H1 (cell line): Measurements from ENCODE around the gene STAG1. TPM values are rescaled to one million over a fixed set of nuclear protein-coding genes. Genes with fewer than 3 reads are reported as not detected.

Experiments
- CTCF ChIA-PET: fragments of 300-600 bp; sonication (Branson Sonifier 250); formaldehyde crosslinking; loops from one replicate; lab custom pipeline; 2021; ENCODE audit not compliant: partially characterized antibody; lab: Charles Lee
- POLR2A ChIA-PET: fragments of 300-600 bp; sonication (Branson Sonifier 250); formaldehyde crosslinking; loops from one replicate; lab custom pipeline; 2021; ENCODE audit warnings: inconsistent platforms; ENCODE audit not compliant: partially characterized antibody; lab: Charles Lee
- DNase-seq, 2 experiments: peaks; one replicate each; pipeline versions ENCODE4 v3.0.0 to v3.0.0-alpha.2; 2010 to 2022; ENCODE audit warnings: low spot score in 2 of 2, low read depth in 1 of 2, mixed read lengths in 1 of 2
- FAIRE-seq: peaks from 2 replicates; lab custom pipeline; 2011; peaks lifted over from hg19 to GRCh38; lab: Jason Lieb, UNC
- H2AFZ ChIP-seq: 2 replicates; pipeline ENCODE4 v1.8.1; 2012; ENCODE audit warnings: low read length, inconsistent platforms
- H2AK5ac ChIP-seq: 2 replicates; pipeline ENCODE4 v1.6.1; 2013; ENCODE audit warnings: low read depth, low read length
- H2BK120ac ChIP-seq: replicated peaks from 2 replicates; pipeline ENCODE3; 2013; ENCODE audit warnings: low read depth, low read length, inconsistent platforms
- H2BK12ac ChIP-seq: 2 replicates; pipeline ENCODE4 v1.6.1; 2013; ENCODE audit warnings: low read depth, low read length
- H2BK15ac ChIP-seq: 2 replicates; pipeline ENCODE4 v1.6.1; 2013; ENCODE audit warnings: low read length
- H2BK20ac ChIP-seq: 2 replicates; pipeline ENCODE4 v1.6.1; 2013; ENCODE audit warnings: low read length
- H2BK5ac ChIP-seq: 2 replicates; pipeline ENCODE4 v1.6.1; 2013; ENCODE audit warnings: low read depth, low read length
- H3K14ac ChIP-seq: 2 replicates; pipeline ENCODE4 v1.6.1; 2013; ENCODE audit warnings: inconsistent platforms; ENCODE audit not compliant: insufficient read length
- H3K18ac ChIP-seq: 2 replicates; pipeline ENCODE4 v1.6.1; 2013; ENCODE audit warnings: low read length; ENCODE audit errors: extremely low read depth
- H3K23ac ChIP-seq: 2 replicates; pipeline ENCODE4 v1.6.1; 2013; ENCODE audit warnings: inconsistent platforms; ENCODE audit not compliant: insufficient read length
- H3K23me2 ChIP-seq: 2 replicates; pipeline ENCODE4 v1.6.1; 2013; ENCODE audit warnings: low read depth, low read length
- H3K27ac ChIP-seq: 2 replicates; pipeline ENCODE4 v1.6.1; 2011; ENCODE audit warnings: low read depth, low read length, inconsistent platforms
- H3K27me3 ChIP-seq, 4 experiments: replicated peaks in 1 of 4; 1 replicate in 1 of 4; 2 replicates in 3 of 4; pipeline versions ENCODE4 v1.6.1 to v1.8.1; 2011 to 2013; ENCODE audit warnings: low read length in 3 of 4, mild to moderate bottlenecking in 3 of 4, inconsistent platforms in 2 of 4, mixed read lengths in 2 of 4, moderate library complexity in 1 of 4; ENCODE audit not compliant: control insufficient read depth in 3 of 4, insufficient read depth in 3 of 4; ENCODE audit errors: extremely low read depth in 1 of 4
- H3K36me3 ChIP-seq, 4 experiments: 2 replicates each; pipeline versions ENCODE4 v1.6.1 to v1.8.1; 2011 to 2013; ENCODE audit warnings: mild to moderate bottlenecking in 4 of 4, low read length in 3 of 4, moderate library complexity in 2 of 4, control low read depth in 1 of 4, inconsistent platforms in 1 of 4; ENCODE audit not compliant: insufficient read depth in 4 of 4, control insufficient read depth in 2 of 4
- H3K4ac ChIP-seq: replicated peaks from 2 replicates; pipeline ENCODE3; 2013; ENCODE audit warnings: low read length, low read depth, mixed read lengths, inconsistent platforms; ENCODE audit not compliant: insufficient read length
- H3K4me1 ChIP-seq, 4 experiments: replicated peaks in 1 of 4; 1 replicate in 1 of 4; 2 replicates in 3 of 4; pipeline versions ENCODE4 v1.6.1 to v1.8.1; 2011 to 2013; ENCODE audit warnings: low read length in 3 of 4, inconsistent platforms in 2 of 4, mixed read lengths in 1 of 4; ENCODE audit not compliant: insufficient read depth in 4 of 4, control insufficient read depth in 3 of 4
- H3K4me2 ChIP-seq, 2 experiments: 2 replicates each; pipeline versions ENCODE4 v1.6.1 to v1.8.1; 2011 to 2013; ENCODE audit warnings: low read depth in 2 of 2, low read length in 2 of 2, control low read depth in 1 of 2, inconsistent platforms in 1 of 2, mild to moderate bottlenecking in 1 of 2; ENCODE audit not compliant: insufficient read depth in 1 of 2
- H3K4me3 ChIP-seq, 4 experiments: fragments of 200-600, 300-600 bp in 1 of 4; sonication (generic), shearing (Covaris generic), sonication (Bioruptor Twin) in 1 of 4; 2 replicates each; pipeline versions ENCODE4 v1.5.1 to v1.8.1; 2011 to 2016; ENCODE audit warnings: low read length in 4 of 4, low read depth in 3 of 4, control low read depth in 2 of 4, inconsistent platforms in 2 of 4, mild to moderate bottlenecking in 2 of 4, mixed read lengths in 1 of 4, moderate library complexity in 1 of 4; ENCODE audit not compliant: insufficient read depth in 2 of 4; ENCODE audit errors: extremely low read depth in 1 of 4
- H3K56ac ChIP-seq: replicated peaks from 2 replicates; pipeline ENCODE3; 2013; ENCODE audit warnings: low read depth, mild to moderate bottlenecking, mixed read lengths, low read length, inconsistent platforms; ENCODE audit not compliant: insufficient read length
- H3K79me1 ChIP-seq: 2 replicates; pipeline ENCODE4 v1.6.1; 2013; ENCODE audit warnings: low read depth, low read length, control low read depth
- H3K79me2 ChIP-seq, 2 experiments: 2 replicates each; pipeline versions ENCODE4 v1.6.1 to v1.8.1; 2012 to 2013; ENCODE audit warnings: low read length in 2 of 2, mild to moderate bottlenecking in 2 of 2, inconsistent platforms in 1 of 2; ENCODE audit not compliant: insufficient read depth in 2 of 2, control insufficient read depth in 1 of 2
- H3K9ac ChIP-seq, 4 experiments: replicated peaks in 1 of 4; 1 replicate in 1 of 4; 2 replicates in 3 of 4; pipeline versions ENCODE4 v1.6.1 to v1.8.1; 2011 to 2013; ENCODE audit warnings: low read depth in 3 of 4, low read length in 3 of 4, control low read depth in 2 of 4, mild to moderate bottlenecking in 2 of 4, moderate library complexity in 2 of 4, inconsistent platforms in 1 of 4; ENCODE audit errors: extremely low read depth in 1 of 4
- H3K9me3 ChIP-seq, 2 experiments: 2 replicates each; pipeline versions ENCODE4 v1.6.1 to v1.8.1; 2012 to 2013; ENCODE audit warnings: mild to moderate bottlenecking in 2 of 2, moderate library complexity in 2 of 2, control low read depth in 1 of 2, inconsistent platforms in 1 of 2, low read depth in 1 of 2, low read length in 1 of 2, mixed read lengths in 1 of 2; ENCODE audit not compliant: insufficient read depth in 2 of 2
- H4K20me1 ChIP-seq, 2 experiments: replicated peaks in 1 of 2; 2 replicates each; pipeline versions ENCODE3 to v1.8.1; 2011 to 2013; ENCODE audit warnings: inconsistent platforms in 2 of 2, low read length in 2 of 2, mild to moderate bottlenecking in 1 of 2; ENCODE audit not compliant: insufficient read depth in 2 of 2, control insufficient read depth in 1 of 2
- H4K5ac ChIP-seq: 2 replicates; pipeline ENCODE4 v1.6.1; 2013; ENCODE audit warnings: low read length, low read depth, mixed read lengths, inconsistent platforms; ENCODE audit not compliant: insufficient read length
- H4K8ac ChIP-seq: 2 replicates; pipeline ENCODE4 v1.8.0; 2013; ENCODE audit warnings: mild to moderate bottlenecking, moderate library complexity, low read length, inconsistent platforms; ENCODE audit not compliant: insufficient read depth; ENCODE audit errors: extremely low read depth
- H4K91ac ChIP-seq: replicated peaks from 2 replicates; pipeline ENCODE3; 2013; ENCODE audit warnings: low read length, mixed read lengths, inconsistent platforms; ENCODE audit not compliant: insufficient read length
- CBX5 ChIP-seq: fragments of 300-800, 300-1000 bp; sonication (generic); IDR thresholded peaks from 2 replicates; pipeline ENCODE4 v1.7.1; 2016; ENCODE audit warnings: antibody characterized with exemption, low read length, low read depth
- CBX8 ChIP-seq: fragments of 300-800, 300-1000 bp; sonication (generic); IDR thresholded peaks from 2 replicates; pipeline ENCODE4 v1.7.1; 2016; ENCODE audit warnings: low read depth, low read length, borderline replicate concordance
- CEBPB ChIP-seq: IDR thresholded peaks from 2 replicates; pipeline ENCODE4 v1.6.1; 2012; ENCODE audit warnings: low read depth, low read length
- CHD2 ChIP-seq: IDR thresholded peaks from 2 replicates; pipeline ENCODE4 v1.6.1; 2012; ENCODE audit warnings: low read length, improper control_type of control experiment
- HDAC6 ChIP-seq: IDR thresholded peaks from one replicate; pipeline ENCODE4 v1.7.1; 2012; ENCODE audit warnings: low read depth, mild to moderate bottlenecking, inconsistent platforms, low read length, moderate library complexity
- KDM4A ChIP-seq: IDR thresholded peaks from one replicate; pipeline ENCODE4 v1.7.1; 2012; ENCODE audit warnings: low read depth, mild to moderate bottlenecking, moderate library complexity, low read length, inconsistent platforms; ENCODE audit not compliant: severe bottlenecking
- RNF2 ChIP-seq: fragments of 200-900, 300-1000 bp; sonication (generic); IDR thresholded peaks from 2 replicates; pipeline ENCODE4 v1.7.1; 2016; ENCODE audit warnings: borderline replicate concordance, low read depth, mild to moderate bottlenecking, antibody characterized with exemption, low read length; ENCODE audit not compliant: poor library complexity, severe bottlenecking; ENCODE audit errors: missing control alignments
- SIRT6 ChIP-seq: IDR thresholded peaks from one replicate; pipeline ENCODE4 v1.7.1; 2012; ENCODE audit warnings: low read length, inconsistent platforms
- SIX5 ChIP-seq: IDR thresholded peaks from 2 replicates; pipeline ENCODE4 v1.6.1; 2011; ENCODE audit warnings: mild to moderate bottlenecking, low read depth, low read length
- SRF ChIP-seq: IDR thresholded peaks from 2 replicates; pipeline ENCODE4 v1.6.1; 2011; ENCODE audit warnings: mild to moderate bottlenecking, low read depth, low read length, moderate library complexity
- TBP ChIP-seq: IDR thresholded peaks from 2 replicates; pipeline ENCODE4 v1.6.1; 2011; ENCODE audit warnings: low read depth, low read length, improper control_type of control experiment
- TCF12 ChIP-seq: IDR thresholded peaks from 2 replicates; pipeline ENCODE4 v1.6.1; 2011; ENCODE audit warnings: low read depth, mild to moderate bottlenecking, low read length
- WGBS, 2 experiments: shearing (Covaris generic) in 1 of 2; methylation state at CpG; one replicate each; pipeline versions ENCODE4 v1.1.6 to v1.1.7; 2013 to 2015; ENCODE audit warnings: low lambda C conversion rate in 2 of 2, mixed read lengths in 2 of 2, inconsistent platforms in 1 of 2, low coverage in 1 of 2, missing lambda C conversion rate in 1 of 2; ENCODE audit not compliant: insufficient replicate concordance in 2 of 2, insufficient coverage in 1 of 2, insufficient read length in 1 of 2; ENCODE audit errors: extremely low coverage in 1 of 2, missing lambda C conversion rate in 1 of 2; 5-methylcytosine and 5-hydroxymethylcytosine counted together
- polyA plus RNA-seq, 7 experiments: library from polyadenylated mRNA; depleted of rRNA in 3 of 7; stranded (reverse) in 5 of 7; unstranded in 2 of 7; fragments of >200 nt in 5 of 7; fragments of 200-250 nt in 2 of 7; gene quantifications; 1 replicate in 5 of 7; 2 replicates in 1 of 7; 4 replicates in 1 of 7; pipeline versions ENCODE4 v1.2.1 to v1.2.3, GENCODE V29; 2011 to 2013; ENCODE audit warnings: missing spikeins in 2 of 7, mixed read lengths in 2 of 7
- total RNA-seq: library from RNA; stranded (reverse); fragmentation: NEBNext Ultra II Directional; extraction: Animal tissue kit (Norgen Biotek cat#: 25700); gene quantifications from 2 replicates; pipeline ENCODE4 v1.2.1, GENCODE V29; 2021
- TF ChIP-seq, protein P1 (sequence below): IDR thresholded peaks from 2 replicates; pipeline ENCODE4 v1.6.1; 2012; ENCODE audit warnings: inconsistent platforms
- TF ChIP-seq, protein P2 (sequence below): IDR thresholded peaks from 2 replicates; pipeline ENCODE4 v1.6.1; 2011; ENCODE audit warnings: low read length, improper control_type of control experiment

The STAG1 gene
- total and polyA plus RNA-seq, 2 of the 8 experiments (the other 6 are each of a cell fraction or from before 2014, with no cell fraction given): 4.6 to 23.4 TPM

GRCh38 chr3:136377508-136377907 lies 374.7 kb downstream of the STAG1 start:
- no peak overlapping the region for H2BK15ac ChIP-seq
- no peak overlapping the region for H2BK20ac ChIP-seq
- no peaks in the 10 kb centered on the region for H3K9me3 ChIP-seq
- ChIA-PET POLR2A (no interaction called here), CTCF (interaction anchor here (1.3 kb wide), 1 partner anchor 12 kb away, joined by 3 read pairs; no protein-coding TSS in a partner anchor)
- H3K9ac ChIP-seq: no peak overlapping the region
- FAIRE-seq: no peak
- DNase-seq: no peak
- H2BK5ac ChIP-seq: no peak overlapping the region
- H2BK12ac ChIP-seq: no peak overlapping the region
- H2BK120ac ChIP-seq: no peak overlapping the region
- H4K8ac ChIP-seq: no peak overlapping the region
- no peaks in the 10 kb centered on the region for H3K79me1 ChIP-seq
- H3K27me3 ChIP-seq: no peaks in the 10 kb centered on the region
- H3K4me3 ChIP-seq: no peak overlapping the region
- no peak overlapping the region for H3K56ac ChIP-seq
- H3K4me1 ChIP-seq: no peaks in the 10 kb centered on the region
- H3K36me3 ChIP-seq: peaks cover 0 to 4% (median 0%) of the 10 kb centered on the region in 4 experiments; a peak in 1 of 8 replicates
- H3K27ac ChIP-seq: no peak overlapping the region
- no peaks in the 10 kb centered on the region for H3K23me2 ChIP-seq
- H3K4me2 ChIP-seq: no peak overlapping the region
- 86% methylated on average over 2 of the region's 2 CpGs; no CpG with 5 or more reads in 1 of the 2 experiments for WGBS, 2 experiments
- H4K91ac ChIP-seq: no peak overlapping the region
- no peak overlapping the region for H3K23ac ChIP-seq
- H3K14ac ChIP-seq: no peak overlapping the region
- no peak overlapping the region for H3K18ac ChIP-seq
- H4K20me1 ChIP-seq: no peaks in the 10 kb centered on the region
- no peak overlapping the region for H3K4ac ChIP-seq
- no peak overlapping the region for H4K5ac ChIP-seq
- H3K79me2 ChIP-seq: no peaks in the 10 kb centered on the region
- no peak overlapping the region for H2AK5ac ChIP-seq
- no peak overlapping the region for H2AFZ ChIP-seq
- TF ChIP-seq, protein P1, sequence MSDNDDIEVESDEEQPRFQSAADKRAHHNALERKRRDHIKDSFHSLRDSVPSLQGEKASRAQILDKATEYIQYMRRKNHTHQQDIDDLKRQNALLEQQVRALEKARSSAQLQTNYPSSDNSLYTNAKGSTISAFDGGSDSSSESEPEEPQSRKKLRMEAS: no peak
- TF ChIP-seq, protein P2, sequence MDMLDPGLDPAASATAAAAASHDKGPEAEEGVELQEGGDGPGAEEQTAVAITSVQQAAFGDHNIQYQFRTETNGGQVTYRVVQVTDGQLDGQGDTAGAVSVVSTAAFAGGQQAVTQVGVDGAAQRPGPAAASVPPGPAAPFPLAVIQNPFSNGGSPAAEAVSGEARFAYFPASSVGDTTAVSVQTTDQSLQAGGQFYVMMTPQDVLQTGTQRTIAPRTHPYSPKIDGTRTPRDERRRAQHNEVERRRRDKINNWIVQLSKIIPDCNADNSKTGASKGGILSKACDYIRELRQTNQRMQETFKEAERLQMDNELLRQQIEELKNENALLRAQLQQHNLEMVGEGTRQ: no peak
- TF ChIP-seq TCF12: no peak
- TF ChIP-seq SIX5: no peak
- TF ChIP-seq CHD2: no peak
- TF ChIP-seq TBP: no peak
- no peak for TF ChIP-seq SIRT6
- TF ChIP-seq KDM4A: no peak
- no peak for TF ChIP-seq HDAC6
- no peak for TF ChIP-seq RNF2
- TF ChIP-seq CBX8: no peak
- no peak for TF ChIP-seq SRF
- no peak for TF ChIP-seq CEBPB
- TF ChIP-seq CBX5: no peak
